Kidney glomerular epithelial cell (primary cell): ENCODE measurements around the gene HTR3D.
"Not testable (repeated sequence)": the region's sequence is repeated elsewhere in the genome, so short reads cannot be mapped to it uniquely, and the experiment has no call there.

Experiments
- DNase-seq: peaks from one replicate; lab custom pipeline; 2025; lab: John Stamatoyannopoulos, UW

Gene HTR3D

DNA sequence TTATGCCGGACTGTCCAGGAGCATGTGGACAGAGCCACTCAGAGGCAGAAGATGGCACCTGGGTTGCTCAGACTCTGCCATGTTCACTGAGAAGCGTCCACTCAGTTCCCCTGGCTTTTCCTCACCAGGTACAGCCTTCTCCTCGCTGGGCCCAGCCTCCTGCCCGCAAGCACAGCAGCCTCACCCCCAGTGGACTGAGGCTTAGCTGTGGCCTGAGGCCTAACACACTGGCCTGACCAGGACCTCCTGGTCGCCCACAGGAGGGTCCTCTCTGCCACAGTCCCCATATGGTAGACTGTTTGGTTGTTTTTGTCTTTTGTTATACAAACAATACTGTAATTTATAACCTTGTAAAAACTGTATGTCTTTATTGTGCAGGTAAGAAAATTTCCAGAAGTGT, 36.8 kb downstream of the HTR3D start:
- no peak for DNase-seq

GRCh38 chr3:184071142-184071541, 39.6 kb downstream of the HTR3D start:
- DNase-seq: not testable (repeated sequence)

DNA sequence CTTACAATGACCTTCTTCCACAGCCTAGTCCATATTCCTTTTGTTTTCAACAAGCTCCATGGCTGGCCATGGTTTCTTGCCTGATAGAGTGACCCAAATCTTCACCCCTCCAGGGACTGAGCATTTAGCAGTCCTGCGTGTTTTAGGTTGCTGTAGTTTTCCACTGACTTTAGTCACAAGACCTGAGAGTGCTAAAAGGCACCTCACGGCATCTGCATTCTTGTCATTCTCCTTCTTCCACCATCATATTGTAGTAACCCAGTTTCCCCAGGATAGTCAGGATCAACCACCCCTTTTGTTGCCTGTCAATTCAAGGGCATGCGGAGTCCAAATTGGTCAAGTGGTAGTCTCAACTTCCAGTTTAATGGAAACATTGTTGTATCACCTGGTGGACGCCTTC, 42.1 kb downstream of the HTR3D start:
- no peak for DNase-seq

GRCh38 chr3:184075901-184076300, 44.4 kb downstream of the HTR3D start:
- no peak for DNase-seq

DNA sequence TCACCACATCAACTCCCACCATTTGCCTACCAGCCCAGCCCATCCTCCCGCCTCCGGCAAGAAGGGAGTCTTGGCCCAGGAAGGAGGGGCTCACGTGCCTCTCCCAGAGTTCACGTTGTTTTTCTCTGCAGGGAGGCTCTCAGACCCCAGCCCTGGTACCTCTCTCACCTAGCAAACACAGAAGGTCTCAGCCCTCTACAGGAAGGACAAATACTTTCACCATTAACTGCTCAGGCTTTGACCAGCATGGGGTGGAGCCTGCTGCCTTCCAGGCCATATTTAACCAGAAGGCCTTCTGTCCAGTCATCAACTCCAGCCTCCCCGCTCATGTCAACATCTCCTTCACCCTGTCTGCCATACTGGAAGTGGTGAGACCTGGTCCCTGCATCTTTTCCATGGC, 46.3 kb downstream of the HTR3D start:
- DNase-seq: no peak

DNA sequence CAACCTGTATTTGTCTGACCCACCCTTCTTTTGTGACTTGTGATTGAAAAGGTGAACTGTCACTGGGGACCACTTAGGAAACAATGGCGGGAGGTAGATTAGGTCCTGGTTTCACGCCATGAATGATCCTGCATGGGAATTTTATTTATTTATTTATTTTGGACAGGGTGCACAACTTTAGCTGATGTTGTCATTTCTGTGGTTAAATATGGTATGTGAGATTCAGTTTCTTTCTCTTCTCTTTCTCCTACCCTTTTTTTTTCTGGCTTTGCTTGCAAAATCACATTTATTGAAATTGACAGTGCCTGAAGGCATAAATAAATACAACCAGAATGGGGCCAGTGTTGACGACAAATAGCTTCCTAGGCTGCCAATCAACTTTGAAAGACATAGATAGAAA, 47.3 kb downstream of the HTR3D start:
- DNase-seq: no peak

DNA sequence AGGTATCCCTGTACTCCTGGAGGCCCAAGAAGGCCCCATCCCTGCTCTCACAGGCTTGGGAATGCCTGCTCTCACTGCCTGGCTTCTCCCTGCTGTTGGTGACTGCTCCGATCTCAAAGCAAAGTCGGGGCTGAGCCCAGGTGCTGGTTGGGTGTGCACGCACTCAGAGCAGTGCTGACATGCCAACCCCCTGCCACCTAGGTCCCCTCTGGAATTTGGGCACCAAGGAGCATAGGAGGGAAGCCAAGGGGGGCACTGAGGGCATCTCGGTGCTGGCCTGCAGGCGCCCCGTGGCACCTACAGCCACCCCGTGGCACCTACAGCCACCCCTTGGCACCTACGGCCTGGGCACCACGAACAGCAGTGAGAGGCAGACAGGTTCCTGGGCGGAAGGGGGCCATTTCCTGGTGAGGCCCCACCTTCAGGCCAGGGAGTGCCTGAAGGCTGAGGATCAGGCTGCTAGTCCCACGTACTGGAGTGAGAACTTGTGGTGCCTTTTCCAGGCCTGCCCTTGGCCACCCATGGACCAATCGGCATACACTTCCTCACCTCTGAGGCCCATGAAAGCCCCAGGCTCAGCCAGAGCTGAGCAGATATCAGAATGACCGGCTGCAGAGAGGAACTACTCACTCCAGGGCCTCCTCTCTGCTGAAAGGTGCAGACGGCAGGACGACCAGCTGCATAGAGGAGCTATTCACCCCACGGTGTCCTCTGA, 49.7 kb downstream of the HTR3D start:
- no peak for DNase-seq

- DNase-seq: no peak
Measured at GRCh38 chr3:184082034-184082433, 50.5 kb downstream of the HTR3D start.

GRCh38 chr3:184082465-184082864, 50.9 kb downstream of the HTR3D start:
- no peak for DNase-seq

DNA sequence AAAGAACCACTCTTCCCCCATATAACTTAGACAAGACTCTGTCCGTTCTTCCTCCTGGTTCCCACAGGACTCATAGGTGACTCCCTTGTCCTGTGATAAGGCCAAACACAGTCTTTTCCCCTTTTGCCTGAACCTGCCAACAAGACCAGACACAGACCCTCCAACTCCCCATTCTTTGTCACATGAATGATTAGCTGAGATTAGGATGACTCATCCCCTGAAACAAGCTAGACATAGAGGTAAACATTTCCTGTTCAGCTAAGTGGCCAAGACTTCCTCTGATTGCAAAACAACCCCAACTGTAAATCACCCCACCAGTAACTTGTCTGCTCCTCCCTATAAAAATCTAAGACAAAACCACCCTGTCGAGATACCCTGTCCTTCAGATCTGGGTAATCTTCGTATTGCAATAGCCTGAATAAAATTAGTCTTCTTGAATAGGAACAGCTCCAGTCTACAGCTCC, 53.9 kb downstream of the HTR3D start:
- DNase-seq: no peak
